Thymus (tissue), 11 donors: ENCODE results near the gene GPR152. TPM values are rescaled to one million over a fixed set of nuclear protein-coding genes. Genes with fewer than 3 reads are reported as not detected.
A peak's percentile ranks its signal among the peaks of the same experiment; 100 is the strongest.
"Not testable (repeated sequence)": the region's sequence is repeated elsewhere in the genome, so short reads cannot be mapped to it uniquely, and the experiment has no call there.

Experiments
- DNase-seq, 9 donors: peaks; one replicate each; pipeline ENCODE4 v3.0.0-alpha.2; 2013; ENCODE audit warnings: low spot score in 9 of 9, low read depth in 6 of 9, missing footprints in 1 of 9
- H3K27ac ChIP-seq, 2 donors: one replicate each; pipeline ENCODE4 v1.5.1; 2013; ENCODE audit warnings: control low read depth in 1 of 2, low read depth in 1 of 2, low read length in 1 of 2, mild to moderate bottlenecking in 1 of 2, moderate library complexity in 1 of 2
- H3K27me3 ChIP-seq, 2 donors: one replicate each; pipeline ENCODE4 v1.5.1; 2013; ENCODE audit warnings: low read length in 1 of 2; ENCODE audit not compliant: control insufficient read depth in 2 of 2, insufficient read depth in 1 of 2
- H3K36me3 ChIP-seq, 2 donors: one replicate each; pipeline ENCODE4 v1.5.1; 2013; ENCODE audit warnings: low read length in 1 of 2, mild to moderate bottlenecking in 1 of 2, moderate library complexity in 1 of 2; ENCODE audit not compliant: control insufficient read depth in 2 of 2, insufficient read depth in 2 of 2
- H3K4me1 ChIP-seq, 2 donors: one replicate each; pipeline ENCODE4 v1.5.1; 2013; ENCODE audit warnings: low read length in 2 of 2; ENCODE audit not compliant: control insufficient read depth in 2 of 2, insufficient read depth in 2 of 2
- H3K4me3 ChIP-seq, 2 donors: one replicate each; pipeline ENCODE4 v1.5.1; 2013; ENCODE audit warnings: low read length in 2 of 2, control low read depth in 1 of 2, mild to moderate bottlenecking in 1 of 2
- H3K9me3 ChIP-seq, 2 donors: one replicate each; pipeline ENCODE4 v1.5.1; 2013; ENCODE audit warnings: low read length in 1 of 2, mild to moderate bottlenecking in 1 of 2; ENCODE audit not compliant: control insufficient read depth in 2 of 2, insufficient read depth in 1 of 2
- WGBS: extraction: QIAGEN DNeasy Blood & Tissue Kit; methylation state at CpG from one replicate; pipeline ENCODE4 v1.1.7; 2013; 5-methylcytosine and 5-hydroxymethylcytosine counted together
- polyA plus RNA-seq: library from polyadenylated mRNA; stranded (reverse); fragments of 200-250 nt; gene quantifications from one replicate; pipeline ENCODE4 v1.2.3, GENCODE V29; 2013
- total RNA-seq: library from RNA; stranded (reverse); fragments of 120-200 nt; gene quantifications from one replicate; pipeline ENCODE4 v1.2.4, GENCODE V29; 2013
- donor health status: healthy.

The GPR152 gene
- total and polyA plus RNA-seq, 2 donors = not detected

- H3K27me3 ChIP-seq = no peaks in the 10 kb centered on the region
- peak within 1 kb of the TSS; percentile 93 to 100 for H3K27ac ChIP-seq
- peak; percentile 98 to 100 (median 99) for DNase-seq
- H3K9me3 ChIP-seq = peaks cover 0 to 9% of the 10 kb centered on the region in 2 donors
- H3K4me1 ChIP-seq = peaks cover 17 to 44% of the 10 kb centered on the region in 2 donors
- peak within 1 kb of the TSS; percentile 44 to 71 for H3K4me3 ChIP-seq
- 10% methylated on average over 60 of the region's 60 CpGs for WGBS
- peaks cover 7 to 19% of the 10 kb centered on the region in 2 donors for H3K36me3 ChIP-seq
These were observed 30.6 kb upstream of the GPR152 start, which contains the start of gene AIP for GRCh38 chr11:67482827-67483798. Gene AIP (plus strand): TSS chr11:67483026. CDS start chr11:67483159, 133 bp downstream.

DNA sequence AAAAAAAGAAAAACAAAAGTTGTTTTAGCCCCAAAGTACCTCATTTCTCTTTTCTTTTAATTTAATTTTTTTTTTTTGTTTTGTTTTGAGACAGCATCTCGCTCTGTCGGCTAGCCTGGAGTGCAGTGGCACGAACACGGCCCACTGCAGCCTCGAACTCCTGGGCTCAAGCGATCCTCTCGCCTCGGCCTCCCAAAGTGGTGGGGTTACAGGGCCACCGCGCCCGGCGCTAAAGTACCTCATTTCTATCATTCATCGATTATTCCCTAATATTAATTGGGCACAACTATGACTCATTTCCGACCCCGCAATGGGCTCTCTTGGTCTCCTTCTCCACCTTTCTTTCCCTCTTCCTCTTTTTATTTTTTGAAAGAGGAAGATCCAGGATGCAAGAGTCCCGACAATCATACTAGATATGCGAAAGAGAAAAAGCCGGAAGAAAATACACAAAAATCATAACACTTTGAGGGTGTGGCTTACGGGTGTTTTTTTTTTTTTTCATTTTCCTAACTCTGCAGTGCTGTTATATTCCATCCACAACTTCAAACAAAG, 29.8 kb upstream of the GPR152 start:
- H3K9me3 ChIP-seq = peaks cover 0 to 9% of the 10 kb centered on the region in 2 donors
- H3K4me3 ChIP-seq = peak overlapping the region; percentile 44 to 71
- H3K4me1 ChIP-seq = peaks cover 17 to 44% of the 10 kb centered on the region in 2 donors
- DNase-seq = peak in 1 of 9 donors; percentile 50
- H3K27ac ChIP-seq = peak overlapping the region; percentile 93 to 100
- peaks cover 4 to 11% of the 10 kb centered on the region in 2 donors for H3K36me3 ChIP-seq
- H3K27me3 ChIP-seq = no peaks in the 10 kb centered on the region
- WGBS = 40% methylated on average over 19 of the region's 19 CpGs

- not testable (repeated sequence) for H3K4me1 ChIP-seq, H3K9me3 ChIP-seq, H3K27me3 ChIP-seq, H3K36me3 ChIP-seq, H3K27ac ChIP-seq, DNase-seq, H3K4me3 ChIP-seq
- 95% methylated on average over 12 of the region's 16 CpGs for WGBS
These were observed 25.0 kb upstream of the GPR152 start for GRCh38 chr11:67477344-67478050.

DNA sequence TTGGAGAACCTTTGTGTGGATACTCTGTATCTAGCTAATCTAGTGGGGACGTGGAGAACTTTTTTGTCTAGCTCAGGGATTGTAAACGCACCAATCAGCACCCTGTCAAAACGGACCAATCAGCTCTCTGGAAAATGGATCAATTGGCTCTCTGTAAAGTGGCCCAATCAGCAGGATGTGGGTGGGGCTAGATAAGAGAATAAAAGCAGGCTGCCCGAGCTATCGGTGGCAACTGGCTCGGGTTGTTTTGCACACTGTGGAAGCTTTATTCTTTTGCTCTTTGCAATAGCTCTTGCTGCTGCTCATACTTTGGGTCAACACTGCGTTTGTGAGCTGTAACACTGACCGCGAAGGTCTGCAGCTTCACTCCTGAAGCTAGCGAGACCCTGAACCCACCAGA, 24.2 kb upstream of the GPR152 start:
- not testable (repeated sequence) for H3K27ac ChIP-seq, DNase-seq, H3K4me3 ChIP-seq, H3K4me1 ChIP-seq, H3K36me3 ChIP-seq, H3K9me3 ChIP-seq, H3K27me3 ChIP-seq
- WGBS = 96% methylated on average over 10 of the region's 10 CpGs

DNA sequence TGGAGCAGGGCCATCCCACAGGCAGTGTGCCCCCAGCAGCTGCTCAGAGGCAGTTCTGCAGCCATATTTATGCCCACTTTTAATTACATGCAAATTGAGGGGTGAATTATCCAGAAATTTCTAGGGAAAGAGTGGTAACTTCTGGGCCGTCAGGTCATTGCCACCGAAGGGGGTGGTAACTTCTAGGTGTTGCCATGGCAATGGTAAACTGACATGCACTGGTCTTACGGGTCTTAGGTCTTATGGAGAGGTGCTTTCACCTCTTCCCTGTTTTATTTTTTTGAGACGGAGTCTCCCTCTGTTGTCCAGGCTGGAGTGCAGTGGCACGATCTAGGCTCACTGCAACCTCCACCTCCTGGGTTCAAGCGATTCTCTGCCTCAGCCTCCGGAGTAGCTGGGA, 20.4 kb upstream of the GPR152 start:
- H3K4me3 ChIP-seq = no peak overlapping the region
- 93% methylated on average over 7 of the region's 7 CpGs for WGBS
- peaks cover 8 to 15% of the 10 kb centered on the region in 2 donors for H3K4me1 ChIP-seq
- DNase-seq = no peak
- H3K27ac ChIP-seq = no peak overlapping the region
- peaks cover 0 to 3% of the 10 kb centered on the region in 2 donors for H3K9me3 ChIP-seq
- H3K27me3 ChIP-seq = no peaks in the 10 kb centered on the region
- no peaks in the 10 kb centered on the region for H3K36me3 ChIP-seq

- 96% methylated on average over 8 of the region's 8 CpGs for WGBS
- H3K4me1 ChIP-seq = peaks cover 22 to 39% of the 10 kb centered on the region in 2 donors
- H3K9me3 ChIP-seq = no peaks in the 10 kb centered on the region
- H3K36me3 ChIP-seq = peaks cover 6 to 7% of the 10 kb centered on the region in 2 donors
- DNase-seq = no peak
- H3K4me3 ChIP-seq = no peak overlapping the region
- H3K27ac ChIP-seq = no peak overlapping the region
- H3K27me3 ChIP-seq = no peaks in the 10 kb centered on the region
These were observed 17.9 kb upstream of the GPR152 start for GRCh38 chr11:67470337-67471002.

GRCh38 chr11:67469508-67469811, 16.9 kb upstream of the GPR152 start:
- DNase-seq = no peak
- peak overlapping the region; percentile 69 to 83 for H3K27ac ChIP-seq
- peak overlapping the region; percentile 59 to 95 for H3K4me3 ChIP-seq
- peaks cover 0 to 7% of the 10 kb centered on the region in 2 donors for H3K9me3 ChIP-seq
- peaks cover 6 to 7% of the 10 kb centered on the region in 2 donors for H3K36me3 ChIP-seq
- H3K27me3 ChIP-seq = no peaks in the 10 kb centered on the region
- H3K4me1 ChIP-seq = peaks cover 26 to 46% of the 10 kb centered on the region in 2 donors
- 25% methylated on average over 9 of the region's 9 CpGs for WGBS

GRCh38 chr11:67468759-67469507, 16.4 kb upstream of the GPR152 start, which contains the start of gene TMEM134:
Gene TMEM134 (minus strand): TSS chr11:67469251. CDS start chr11:67469192, 59 bp downstream.
- peaks cover 31 to 52% of the 10 kb centered on the region in 2 donors for H3K4me1 ChIP-seq
- peak within 1 kb of the TSS; percentile 66 to 95 for H3K4me3 ChIP-seq
- peak within 1 kb of the TSS; percentile 80 to 83 for H3K27ac ChIP-seq
- under 1% methylated on average over 76 of the region's 76 CpGs for WGBS
- no peaks in the 10 kb centered on the region for H3K27me3 ChIP-seq
- H3K9me3 ChIP-seq = peaks cover 0 to 7% of the 10 kb centered on the region in 2 donors
- H3K36me3 ChIP-seq = peaks cover 6 to 7% of the 10 kb centered on the region in 2 donors
- DNase-seq = peak in 7 of 9 donors; percentile 75 to 94 (median 86)
